ENCODE measurements around the gene LCN6.

LCN6 gene

GRCh38 chr9:136701668-136702053 is 46.7 kb downstream of the LCN6 start:
- no peak for DNase-seq
- intact Hi-C loops (cut with DNase I): no loop called here

GRCh38 chr9:136700959-136701667 is 47.2 kb downstream of the LCN6 start:
- no peak for DNase-seq
- intact Hi-C loops (cut with DNase I): no loop called here

GRCh38 chr9:136700304-136700703 is 48.0 kb downstream of the LCN6 start:
- no peak for DNase-seq
- intact Hi-C loops (cut with DNase I): no loop called here

GRCh38 chr9:136698635-136699246 is 49.6 kb downstream of the LCN6 start:
- intact Hi-C loops (cut with DNase I): no loop called here
- DNase-seq: no peak

GRCh38 chr9:136697821-136698526 is 50.4 kb downstream of the LCN6 start:
- intact Hi-C loops (cut with DNase I): no loop called here

GRCh38 chr9:136697146-136697820 is 51.0 kb downstream of the LCN6 start:
- DNase-seq: no peak
- intact Hi-C loops (cut with DNase I): no loop called here

More at GRCh38 chr9:136697821-136698526, 50.4 kb downstream of the LCN6 start:
- no peak for DNase-seq

GRCh38 chr9:136696502-136696901 is 51.8 kb downstream of the LCN6 start:
- DNase-seq: no peak
- intact Hi-C loops (cut with DNase I): no loop called here

GRCh38 chr9:136695955-136696354 is 52.4 kb downstream of the LCN6 start:
- no peak for DNase-seq
- intact Hi-C loops (cut with DNase I): no loop called here

GRCh38 chr9:136695435-136695895 is 52.9 kb downstream of the LCN6 start:
- no peak for DNase-seq
- intact Hi-C loops (cut with DNase I): no loop called here

GRCh38 chr9:136694872-136695247 is 53.5 kb downstream of the LCN6 start:
- DNase-seq: no peak
- intact Hi-C loops (cut with DNase I): no loop called here

GRCh38 chr9:136694163-136694871 is 54.0 kb downstream of the LCN6 start:
- DNase-seq: peak in 23 of 42 donors; percentile 16 to 66 (median 47)
- intact Hi-C loops (cut with DNase I): no loop called here
